Pancreas (tissue), 10 donors: ENCODE measurements around the gene EARS2. TPM values are rescaled to one million over a fixed set of nuclear protein-coding genes. Genes with fewer than 3 reads are reported as not detected.
"Not testable (repeated sequence)": the region's sequence is repeated elsewhere in the genome, so short reads cannot be mapped to it uniquely, and the experiment has no call there.

Source experiments
- ATAC-seq, 4 donors: fragments of 200-7000 bp; cut with Tn5 transposase; one replicate each; pipeline versions ENCODE4 v1.8.0 to v1.9.1; 2020; ENCODE audit warnings: mild to moderate bottlenecking in 4 of 4, moderate library complexity in 4 of 4
- DNase-seq, 6 donors: peaks; one replicate each; pipeline ENCODE4 v3.0.0-alpha.2; 2020
- FAIRE-seq: peaks from 2 replicates; lab custom pipeline; 2012; peaks lifted over from hg19 to GRCh38; lab: Jason Lieb, UNC
- H3K27ac ChIP-seq, 4 donors: fragments of 200-600 bp; sonication (generic); 1 replicate in 3 of 4; 2 replicates in 1 of 4; pipeline versions ENCODE4 v1.5.0 to v1.8.0; 2020
- H3K27me3 ChIP-seq, 4 donors: fragments of 200-600 bp; one replicate each; pipeline ENCODE4 v1.8.0; 2021
- H3K36me3 ChIP-seq, 3 donors: fragments of 200-600 bp; sonication (generic) in 1 of 3; one replicate each; pipeline versions ENCODE4 v1.5.0 to v1.8.0; 2020 to 2021
- H3K4me1 ChIP-seq, 3 donors: fragments of 200-600 bp; one replicate each; pipeline ENCODE4 v1.8.0; 2021
- H3K4me3 ChIP-seq, 4 donors: fragments of 200-600 bp; sonication (generic) in 2 of 4; one replicate each; pipeline versions ENCODE4 v1.5.0 to v1.8.0; 2020 to 2021
- H3K9me3 ChIP-seq, 4 donors: fragments of 200-600 bp; one replicate each; pipeline ENCODE4 v1.8.0; 2021
- WGBS, 2 donors: extraction: QIAGEN DNeasy Blood & Tissue Kit; methylation state at CpG; one replicate each; pipeline ENCODE4 v1.1.7; 2013; 5-methylcytosine and 5-hydroxymethylcytosine counted together
- intact Hi-C, 3 donors: fragments of 100-400 bp; cut with DNase I; formaldehyde crosslinking; loops; one replicate each; pipeline versions ENCODE4 v1.11.1 to v1.14.2; 2022
- polyA plus RNA-seq, 2 donors: library from polyadenylated mRNA; stranded (reverse); fragments of 200-250 nt; gene quantifications; one replicate each; pipeline ENCODE4 v1.2.3, GENCODE V29; 2013
- total RNA-seq, 6 donors: library from RNA; stranded (reverse); fragmentation: NEBNext Ultra II Directional in 4 of 6; extraction: Animal tissue kit (Norgen Biotek cat#: 25700) in 4 of 6; gene quantifications; one replicate each; pipeline versions ENCODE4 v1.2.1 to v1.2.4, GENCODE V29; 2021 to 2023
- TF ChIP-seq, protein P1 (sequence below), 4 donors: fragments of 200-600 bp; sonication (generic) in 3 of 4; IDR thresholded peaks; one replicate each; pipeline versions ENCODE4 v1.5.0 to v1.8.0; 2021; ENCODE audit warnings: antibody characterized with exemption in 4 of 4
- donor health status: healthy with polysubstance abuse.
- donor health status: DM: no; HTN: no; CAD: no; lungs with moderate emphysema.
- donor health status: DM: no; HTN: no; CAD: no.
- donor health status: control.
- donor health status: control.
- donor health status: Bipolar disorder and iron deficiency.
- donor health status: DM: yes; HTN: yes; CAD: no.
- donor health status: DM: no; HTN: no; CAD: no.
- donor health status: DM: no; HTN: no; CAD: no.
- donor health status: DM: yes; HTN: yes; CAD: no.

EARS2 gene
- total and polyA plus RNA-seq, 8 donors: 8.2 to 11.6 (median 10.9) TPM

GRCh38 chr16:23584186-23585076 lies 27.3 kb upstream of the EARS2 start:
- no peaks in the 10 kb centered on the region for H3K9me3 ChIP-seq
- no peak for FAIRE-seq
- intact Hi-C loops: no loop called here
- 89 to 93% methylated on average over 13 of the region's 14 CpGs for whole genome bisulfite sequencing, 2 donors
- no peak for ATAC-seq
- no peak for DNase-seq
- TF ChIP-seq, protein P1, sequence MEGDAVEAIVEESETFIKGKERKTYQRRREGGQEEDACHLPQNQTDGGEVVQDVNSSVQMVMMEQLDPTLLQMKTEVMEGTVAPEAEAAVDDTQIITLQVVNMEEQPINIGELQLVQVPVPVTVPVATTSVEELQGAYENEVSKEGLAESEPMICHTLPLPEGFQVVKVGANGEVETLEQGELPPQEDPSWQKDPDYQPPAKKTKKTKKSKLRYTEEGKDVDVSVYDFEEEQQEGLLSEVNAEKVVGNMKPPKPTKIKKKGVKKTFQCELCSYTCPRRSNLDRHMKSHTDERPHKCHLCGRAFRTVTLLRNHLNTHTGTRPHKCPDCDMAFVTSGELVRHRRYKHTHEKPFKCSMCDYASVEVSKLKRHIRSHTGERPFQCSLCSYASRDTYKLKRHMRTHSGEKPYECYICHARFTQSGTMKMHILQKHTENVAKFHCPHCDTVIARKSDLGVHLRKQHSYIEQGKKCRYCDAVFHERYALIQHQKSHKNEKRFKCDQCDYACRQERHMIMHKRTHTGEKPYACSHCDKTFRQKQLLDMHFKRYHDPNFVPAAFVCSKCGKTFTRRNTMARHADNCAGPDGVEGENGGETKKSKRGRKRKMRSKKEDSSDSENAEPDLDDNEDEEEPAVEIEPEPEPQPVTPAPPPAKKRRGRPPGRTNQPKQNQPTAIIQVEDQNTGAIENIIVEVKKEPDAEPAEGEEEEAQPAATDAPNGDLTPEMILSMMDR (IDR thresholded peaks at IDR 0.05): no peak
- peaks cover 0 to 52% (median 9%) of the 10 kb centered on the region in 3 donors for H3K36me3 ChIP-seq
- H3K4me1 ChIP-seq: no peaks in the 10 kb centered on the region
- no peaks in the 10 kb centered on the region for H3K27me3 ChIP-seq
- no peak overlapping the region for H3K4me3 ChIP-seq
- H3K27ac ChIP-seq: no peak overlapping the region

DNA sequence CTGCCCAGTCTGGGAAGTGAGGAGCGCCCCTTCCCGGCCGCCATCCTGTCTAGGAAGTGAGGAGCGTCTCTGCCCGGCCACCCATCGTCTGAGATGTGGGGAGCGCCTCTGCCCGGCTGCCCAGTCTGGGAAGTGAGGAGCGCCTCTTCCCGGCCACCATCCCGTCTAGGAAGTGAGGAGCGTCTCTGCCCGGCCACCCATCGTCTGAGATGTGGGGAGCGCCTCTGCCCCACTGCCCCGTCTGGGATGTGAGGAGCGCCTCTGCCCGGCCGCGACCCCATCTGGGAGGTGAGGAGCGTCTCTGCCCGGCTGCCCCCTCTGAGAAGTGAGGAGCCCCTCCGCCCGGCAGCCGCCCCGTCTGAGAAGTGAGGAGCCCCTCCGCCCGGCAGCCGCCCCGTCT lies 26.1 kb upstream of the EARS2 start:
- FAIRE-seq, H3K27ac ChIP-seq, DNase-seq, H3K4me1 ChIP-seq, H3K27me3 ChIP-seq, H3K4me3 ChIP-seq, H3K9me3 ChIP-seq, ATAC-seq, intact Hi-C loops: not testable (repeated sequence)
- peaks cover 0 to 49% (median 9%) of the 10 kb centered on the region in 3 donors for H3K36me3 ChIP-seq
- 96% methylated on average over 5 to 30 of the region's 30 CpGs for WGBS, 2 donors

DNA sequence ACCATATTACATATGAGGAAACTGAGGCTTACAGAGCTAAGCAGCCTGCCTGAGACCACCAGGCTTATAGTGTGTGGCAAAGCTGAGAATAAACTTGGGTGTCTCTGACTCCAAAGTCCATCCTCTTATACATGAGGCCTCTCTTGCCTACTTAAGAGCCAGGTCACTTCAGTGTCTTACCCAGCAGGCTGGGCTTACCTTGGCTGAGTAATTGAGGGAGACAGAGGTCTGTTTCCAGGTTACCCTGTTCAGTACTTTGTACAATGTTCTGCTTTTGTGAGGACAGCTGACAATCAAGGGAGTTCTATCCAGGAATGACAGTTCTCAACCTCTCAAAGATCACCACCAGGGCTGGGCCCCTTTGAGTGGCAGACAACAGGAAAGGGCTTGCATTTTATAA lies 24.6 kb upstream of the EARS2 start:
- no peak overlapping the region for H3K27ac ChIP-seq
- no peak overlapping the region for H3K4me3 ChIP-seq
- H3K27me3 ChIP-seq: no peaks in the 10 kb centered on the region
- no peak for DNase-seq
- no peaks in the 10 kb centered on the region for H3K4me1 ChIP-seq
- no peak for ATAC-seq
- TF ChIP-seq, protein P1 (IDR thresholded peaks at IDR 0.05): no peak
- no peaks in the 10 kb centered on the region for H3K9me3 ChIP-seq
- intact Hi-C loops: no loop called here
- peaks cover 0 to 45% (median 7%) of the 10 kb centered on the region in 3 donors for H3K36me3 ChIP-seq
- no peak for FAIRE-seq

DNA sequence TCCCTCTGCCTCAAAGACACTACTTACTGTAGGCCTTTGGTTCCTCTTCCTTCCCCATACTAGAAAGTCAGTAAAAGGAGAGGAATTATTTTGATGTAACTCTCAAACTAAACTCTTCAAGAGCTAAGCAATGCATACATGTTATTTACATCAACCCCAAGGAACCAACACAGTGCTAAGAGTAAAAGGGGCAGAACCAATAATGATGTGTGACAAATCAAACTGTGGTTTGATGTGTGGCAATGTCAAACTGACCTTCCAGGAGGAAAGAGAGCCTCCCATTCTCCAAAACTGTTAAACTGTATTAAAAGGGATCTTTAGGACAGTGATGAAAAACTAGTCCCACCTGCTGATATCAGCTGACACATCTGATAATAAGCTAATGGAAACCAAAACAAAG lies 23.2 kb upstream of the EARS2 start:
- ATAC-seq: no peak
- FAIRE-seq: no peak
- intact Hi-C loops: no loop called here

GRCh38 chr16:23579371-23579770 lies 22.2 kb upstream of the EARS2 start:
- no peak overlapping the region for H3K27ac ChIP-seq
- no peaks in the 10 kb centered on the region for H3K4me1 ChIP-seq
- intact Hi-C loops: no loop called here
- 95 to 98% methylated on average over 4 of the region's 4 CpGs for WGBS, 2 donors
- ATAC-seq (peak in 1 of 4 donors; percentile 18), FAIRE-seq (no peak), DNase-seq (no peak)
- peaks cover 0 to 23% (median 0%) of the 10 kb centered on the region in 3 donors for H3K36me3 ChIP-seq
- H3K27me3 ChIP-seq: no peaks in the 10 kb centered on the region
- TF ChIP-seq, protein P1 (IDR thresholded peaks at IDR 0.05): no peak
- H3K9me3 ChIP-seq: no peaks in the 10 kb centered on the region
- H3K4me3 ChIP-seq: no peak overlapping the region

More for the DNA sequence above, 23.2 kb upstream of the EARS2 start:
- Histone ChIP-seq H3K27me3 (no peaks in the 10 kb centered on the region), H3K27ac (no peak overlapping the region), H3K4me3 (no peak overlapping the region), H3K36me3 (peaks cover 0 to 33% (median 6%) of the 10 kb centered on the region in 3 donors), H3K9me3 (no peaks in the 10 kb centered on the region), H3K4me1 (no peaks in the 10 kb centered on the region)
- TF ChIP-seq, protein P1 (IDR thresholded peaks at IDR 0.05): no peak
- DNase-seq: no peak
